HG02852 (cell line): ENCODE results near the gene SDC1.
A peak's percentile ranks its signal among the peaks of the same experiment; 100 is the strongest.

ENCODE experiments used
- ATAC-seq: cut with Tn5 transposase; IDR thresholded peaks from one replicate; pipeline ENCODE4 v1.9.1; 2021; ENCODE audit warnings: mild to moderate bottlenecking, moderate library complexity; ENCODE audit not compliant: unreplicated experiment

Gene SDC1

GRCh38 chr2:20173496-20174402 lies 51.2 kb downstream of the SDC1 start:
- ATAC-seq: no peak

GRCh38 chr2:20173064-20173463 lies 51.9 kb downstream of the SDC1 start:
- ATAC-seq: no peak

GRCh38 chr2:20172273-20173055 lies 52.5 kb downstream of the SDC1 start:
- ATAC-seq: no peak

- ATAC-seq: no peak
Measured at GRCh38 chr2:20171445-20171977, 53.4 kb downstream of the SDC1 start.

- no peak for ATAC-seq
Measured at GRCh38 chr2:20170704-20171250, 54.2 kb downstream of the SDC1 start.

GRCh38 chr2:20169796-20170703 lies 54.9 kb downstream of the SDC1 start:
- ATAC-seq: no peak

GRCh38 chr2:20168727-20169696 lies 55.9 kb downstream of the SDC1 start:
- ATAC-seq: no peak

GRCh38 chr2:20168048-20168726 lies 56.7 kb downstream of the SDC1 start:
- ATAC-seq: no peak

GRCh38 chr2:20167356-20167755 lies 57.6 kb downstream of the SDC1 start:
- no peak for ATAC-seq

GRCh38 chr2:20165677-20166509 lies 59.0 kb downstream of the SDC1 start:
- peak; percentile 79 for ATAC-seq

- no peak for ATAC-seq
Measured at GRCh38 chr2:20164734-20165478, 60.0 kb downstream of the SDC1 start.

GRCh38 chr2:20164061-20164733 lies 60.7 kb downstream of the SDC1 start:
- ATAC-seq: no peak

GRCh38 chr2:20159411-20160070 lies 65.4 kb downstream of the SDC1 start:
- ATAC-seq: no peak

- ATAC-seq: peak; percentile 55
Measured at GRCh38 chr2:20157193-20157891, 67.6 kb downstream of the SDC1 start.

- peak; percentile 9 for ATAC-seq
Measured at GRCh38 chr2:20156836-20157192, 68.1 kb downstream of the SDC1 start.
